Measurements from ENCODE around the gene GALNTL6.

Gene GALNTL6

GRCh38 chr4:172554588-172554987 is 741.4 kb downstream of the GALNTL6 start:
- no peak for DNase-seq (ENCODE audit: low read depth)

- DNase-seq (ENCODE audit: low read depth) = no peak
These were observed 742.5 kb downstream of the GALNTL6 start for GRCh38 chr4:172555725-172556124.

GRCh38 chr4:172573899-172574298 is 760.7 kb downstream of the GALNTL6 start:
- no peak for DNase-seq (ENCODE audit: low read depth)

GRCh38 chr4:172578712-172579111 is 765.5 kb downstream of the GALNTL6 start:
- no peak for DNase-seq (ENCODE audit: low read depth)

GRCh38 chr4:172584816-172585215 is 771.6 kb downstream of the GALNTL6 start:
- no peak for DNase-seq (ENCODE audit: low read depth)

- no peak for DNase-seq (ENCODE audit: low read depth)
These were observed 783.0 kb downstream of the GALNTL6 start for GRCh38 chr4:172596206-172596605.

GRCh38 chr4:172599554-172599953 is 786.4 kb downstream of the GALNTL6 start:
- DNase-seq (ENCODE audit: low read depth) = no peak

- DNase-seq (ENCODE audit: low read depth) = peak; percentile 9
These were observed 788.0 kb downstream of the GALNTL6 start for GRCh38 chr4:172601195-172601594.

- no peak for DNase-seq (ENCODE audit: low read depth)
These were observed 806.0 kb downstream of the GALNTL6 start for GRCh38 chr4:172619218-172619617.

- DNase-seq (ENCODE audit: low read depth) = no peak
These were observed 806.6 kb downstream of the GALNTL6 start for GRCh38 chr4:172619798-172620197.

- DNase-seq (ENCODE audit: low read depth) = no peak
These were observed 815.1 kb downstream of the GALNTL6 start for GRCh38 chr4:172628263-172628662.

GRCh38 chr4:172630280-172630679 is 817.1 kb downstream of the GALNTL6 start:
- no peak for DNase-seq (ENCODE audit: low read depth)

GRCh38 chr4:172631832-172632231 is 818.6 kb downstream of the GALNTL6 start:
- no peak for DNase-seq (ENCODE audit: low read depth)

GRCh38 chr4:172648471-172648870 is 835.3 kb downstream of the GALNTL6 start:
- peak; percentile 17 for DNase-seq (ENCODE audit: low read depth)

- DNase-seq (ENCODE audit: low read depth) = no peak
These were observed 835.9 kb downstream of the GALNTL6 start for GRCh38 chr4:172649143-172649542.

- no peak for DNase-seq (ENCODE audit: low read depth)
These were observed 837.7 kb downstream of the GALNTL6 start for GRCh38 chr4:172650758-172651530.

GRCh38 chr4:172651961-172652360 is 838.8 kb downstream of the GALNTL6 start:
- no peak for DNase-seq (ENCODE audit: low read depth)

- no peak for DNase-seq (ENCODE audit: low read depth)
These were observed 839.2 kb downstream of the GALNTL6 start for GRCh38 chr4:172652369-172652768.

- DNase-seq (ENCODE audit: low read depth) = no peak
These were observed 840.5 kb downstream of the GALNTL6 start for GRCh38 chr4:172653676-172654075.

GRCh38 chr4:172654457-172654856 is 841.3 kb downstream of the GALNTL6 start:
- no peak for DNase-seq (ENCODE audit: low read depth)

- DNase-seq (ENCODE audit: low read depth) = no peak
These were observed 842.9 kb downstream of the GALNTL6 start for GRCh38 chr4:172656055-172656454.

- no peak for DNase-seq (ENCODE audit: low read depth)
These were observed 843.9 kb downstream of the GALNTL6 start for GRCh38 chr4:172657081-172657480.

GRCh38 chr4:172660251-172660650 is 847.0 kb downstream of the GALNTL6 start:
- no peak for DNase-seq (ENCODE audit: low read depth)

- no peak for DNase-seq (ENCODE audit: low read depth)
These were observed 848.9 kb downstream of the GALNTL6 start for GRCh38 chr4:172662113-172662512.
